H9 (cell line): ENCODE data around the gene TRMU. TPM values are rescaled to one million over a fixed set of nuclear protein-coding genes. Genes with fewer than 3 reads are reported as not detected.

Source experiments
- DNase-seq: peaks from one replicate; pipeline ENCODE4 v3.0.0-alpha.2; 2017
- H2AFZ ChIP-seq: one replicate; pipeline ENCODE4 v1.6.1; 2013; ENCODE audit warnings: mild to moderate bottlenecking, low read length, control low read depth, moderate library complexity
- H2AK5ac ChIP-seq: 2 replicates; pipeline ENCODE4 v1.6.1; 2013; ENCODE audit warnings: low read length, control low read depth, mixed read lengths; ENCODE audit not compliant: insufficient read length
- H2BK120ac ChIP-seq: one replicate; pipeline ENCODE4 v1.6.1; 2013; ENCODE audit warnings: low read depth, mild to moderate bottlenecking, low read length, control low read depth, inconsistent platforms; ENCODE audit not compliant: poor library complexity, severe bottlenecking
- H2BK12ac ChIP-seq: 2 replicates; pipeline ENCODE4 v1.6.1; 2013; ENCODE audit warnings: low read length, control low read depth, mixed read lengths, low read depth; ENCODE audit not compliant: insufficient read length
- H2BK15ac ChIP-seq: 2 replicates; pipeline ENCODE4 v1.6.1; 2013; ENCODE audit warnings: low read depth, low read length, control low read depth
- H2BK20ac ChIP-seq: one replicate; pipeline ENCODE4 v1.6.1; 2013; ENCODE audit warnings: low read depth, mild to moderate bottlenecking, low read length, control low read depth, inconsistent platforms; ENCODE audit not compliant: poor library complexity, severe bottlenecking
- H2BK5ac ChIP-seq: 2 replicates; pipeline ENCODE4 v1.6.1; 2013; ENCODE audit warnings: low read length, control low read depth, mixed read lengths; ENCODE audit not compliant: insufficient read length
- H3K14ac ChIP-seq: 2 replicates; pipeline ENCODE4 v1.6.1; 2013; ENCODE audit warnings: low read length, control low read depth; ENCODE audit not compliant: insufficient read depth
- H3K18ac ChIP-seq: 2 replicates; pipeline ENCODE4 v1.6.1; 2013; ENCODE audit warnings: low read depth, mild to moderate bottlenecking, mixed read lengths, low read length, control low read depth; ENCODE audit not compliant: insufficient read length
- H3K23ac ChIP-seq: 2 replicates; pipeline ENCODE4 v1.6.1; 2013; ENCODE audit warnings: low read length, control low read depth, mixed read lengths, low read depth; ENCODE audit not compliant: insufficient read length
- H3K23me2 ChIP-seq: 2 replicates; pipeline ENCODE4 v1.6.1; 2013; ENCODE audit warnings: low read depth, mild to moderate bottlenecking, mixed read lengths, low read length, control low read depth; ENCODE audit not compliant: insufficient read length, poor library complexity, severe bottlenecking
- H3K27ac ChIP-seq: 2 replicates; pipeline ENCODE4 v1.5.1; 2013; ENCODE audit warnings: low read length, control low read depth, mixed read lengths, low read depth; ENCODE audit not compliant: insufficient read length
- H3K27me3 ChIP-seq: 2 replicates; pipeline ENCODE4 v1.6.1; 2013; ENCODE audit warnings: low read length, control low read depth, inconsistent platforms; ENCODE audit not compliant: insufficient read depth
- H3K4ac ChIP-seq: 2 replicates; pipeline ENCODE4 v1.6.1; 2013; ENCODE audit warnings: low read depth, mild to moderate bottlenecking, control low read depth, inconsistent platforms, low read length, moderate library complexity
- H3K4me1 ChIP-seq: 2 replicates; pipeline ENCODE4 v1.6.1; 2013; ENCODE audit warnings: low read length, control low read depth, inconsistent platforms; ENCODE audit not compliant: insufficient read depth
- H3K4me2 ChIP-seq: 2 replicates; pipeline ENCODE4 v1.6.1; 2013; ENCODE audit warnings: low read length, control low read depth, mixed read lengths; ENCODE audit not compliant: insufficient read length, insufficient read depth
- H3K56ac ChIP-seq: 2 replicates; pipeline ENCODE4 v1.6.1; 2013; ENCODE audit warnings: low read depth, mild to moderate bottlenecking, mixed read lengths, low read length, control low read depth; ENCODE audit not compliant: insufficient read length
- H3K79me1 ChIP-seq: 2 replicates; pipeline ENCODE4 v1.6.1; 2013; ENCODE audit warnings: low read depth, mild to moderate bottlenecking, moderate library complexity, low read length, control low read depth, inconsistent platforms; ENCODE audit not compliant: insufficient read depth, poor library complexity, severe bottlenecking
- H3K79me2 ChIP-seq: 2 replicates; pipeline ENCODE4 v1.6.1; 2013; ENCODE audit warnings: low read length, control low read depth, inconsistent platforms; ENCODE audit not compliant: insufficient read depth
- H3K9ac ChIP-seq: 2 replicates; pipeline ENCODE4 v1.6.1; 2013; ENCODE audit warnings: low read length, control low read depth, mixed read lengths; ENCODE audit not compliant: insufficient read length; ENCODE audit errors: extremely low read depth
- H3K9me3 ChIP-seq: one replicate; pipeline ENCODE4 v1.6.1; 2013; ENCODE audit warnings: low read depth, low read length, inconsistent platforms; ENCODE audit not compliant: control insufficient read depth
- H3T11ph ChIP-seq: one replicate; pipeline ENCODE4 v1.6.1; 2013; ENCODE audit warnings: mild to moderate bottlenecking, low read length, control low read depth, inconsistent platforms
- H4K20me1 ChIP-seq: one replicate; pipeline ENCODE4 v1.6.1; 2013; ENCODE audit not compliant: control insufficient read depth, insufficient read length, insufficient read depth
- H4K5ac ChIP-seq: 2 replicates; pipeline ENCODE4 v1.6.1; 2013; ENCODE audit warnings: low read depth, mild to moderate bottlenecking, mixed read lengths, low read length, control low read depth; ENCODE audit not compliant: insufficient read length
- H4K8ac ChIP-seq: replicated peaks from 2 replicates; pipeline ENCODE4 v1.6.1; 2013; ENCODE audit warnings: low read length, control low read depth, mixed read lengths, low read depth; ENCODE audit not compliant: insufficient read length
- H4K91ac ChIP-seq: 2 replicates; pipeline ENCODE4 v1.6.1; 2013; ENCODE audit warnings: low read depth, mild to moderate bottlenecking, moderate library complexity, mixed read lengths, low read length, control low read depth; ENCODE audit not compliant: insufficient read length
- H3K27ac Mint-ChIP-seq, 3 experiments: 2 replicates in 2 of 3; 3 replicates in 1 of 3; pipeline ENCODE4 v1.8.0; 2020 to 2021; ENCODE audit warnings: mixed read lengths in 3 of 3, mild to moderate bottlenecking in 1 of 3, moderate library complexity in 1 of 3
- H3K27me3 Mint-ChIP-seq: 2 replicates; pipeline ENCODE4 v1.8.0; 2021; ENCODE audit warnings: low read depth, mild to moderate bottlenecking, moderate library complexity, mixed read lengths
- H3K36me3 Mint-ChIP-seq, 3 experiments: 2 replicates in 2 of 3; 3 replicates in 1 of 3; pipeline ENCODE4 v1.8.0; 2020 to 2021; ENCODE audit warnings: low read depth in 3 of 3, mixed read lengths in 3 of 3; ENCODE audit not compliant: insufficient read depth in 1 of 3
- H3K4me1 Mint-ChIP-seq, 2 experiments: 2 replicates each; pipeline ENCODE4 v1.8.0; 2020; ENCODE audit warnings: mixed read lengths in 2 of 2
- H3K4me3 Mint-ChIP-seq, 2 experiments: 2 replicates in 1 of 2; 3 replicates in 1 of 2; pipeline ENCODE4 v1.8.0; 2020 to 2021; ENCODE audit warnings: mild to moderate bottlenecking in 2 of 2, mixed read lengths in 2 of 2, moderate library complexity in 1 of 2
- H3K9me3 Mint-ChIP-seq, 2 experiments: 2 replicates in 1 of 2; 3 replicates in 1 of 2; pipeline ENCODE4 v1.8.0; 2020; ENCODE audit warnings: mild to moderate bottlenecking in 2 of 2, mixed read lengths in 2 of 2, moderate library complexity in 1 of 2
- CTCF ChIP-seq: fragments of 200-600 bp; sonication (generic); conservative IDR thresholded peaks from 3 replicates; pipeline ENCODE4 v1.8.0; 2021; ENCODE audit warnings: antibody characterized with exemption, mild to moderate bottlenecking
- WGBS: extraction: QIAGEN DNeasy Blood & Tissue Kit; methylation state at CpG from one replicate; pipeline ENCODE4 v1.1.7; 2013; ENCODE audit warnings: missing lambda C conversion rate, low lambda C conversion rate, mixed read lengths; ENCODE audit not compliant: insufficient read length; ENCODE audit errors: extremely low coverage; 5-methylcytosine and 5-hydroxymethylcytosine counted together
- total RNA-seq: library from RNA; stranded (reverse); gene quantifications from 2 replicates; pipeline ENCODE4 v1.2.1, GENCODE V29; 2021

TRMU gene
- total RNA-seq, 1 experiment from 2014 or later = 86.3 TPM

GRCh38 chr22:46365166-46365624 lies 29.7 kb downstream of the TRMU start:
- H3K4me1 ChIP-seq = no peaks in the 10 kb centered on the region; the same call in 1 of the 2 replicates
- H2BK15ac ChIP-seq = no peak overlapping the region
- H3T11ph ChIP-seq = no peak overlapping the region
- no peaks in the 10 kb centered on the region for H3K9me3 ChIP-seq
- H2BK120ac ChIP-seq = no peak overlapping the region
- H3K4me3 Mint-ChIP-seq = no peak overlapping the region
- no peak overlapping the region for H3K27ac ChIP-seq
- H4K8ac ChIP-seq = no peak overlapping the region
- no peak overlapping the region for H3K23ac ChIP-seq
- H3K18ac ChIP-seq = no peak overlapping the region
- no peak overlapping the region for H4K5ac ChIP-seq
- no peak overlapping the region for H2AFZ ChIP-seq
- H3K79me1 ChIP-seq = no peaks in the 10 kb centered on the region
- no CpG with 5 or more reads among the region's 22 CpGs for WGBS
- no peak for TF ChIP-seq CTCF
- no peak overlapping the region for H2AK5ac ChIP-seq
- no peak overlapping the region for H3K27ac Mint-ChIP-seq
- peaks cover 0 to 6% of the 10 kb centered on the region in 2 experiments; a peak in 1 of 5 replicates for H3K9me3 Mint-ChIP-seq
- H3K36me3 Mint-ChIP-seq = peaks cover 3 to 26% (median 23%) of the 10 kb centered on the region in 3 experiments; a peak in 6 of 7 replicates
- H3K79me2 ChIP-seq = no peaks in the 10 kb centered on the region
- no peaks in the 10 kb centered on the region for H3K27me3 ChIP-seq
- H3K4me2 ChIP-seq = no peak overlapping the region
- no peaks in the 10 kb centered on the region for H4K20me1 ChIP-seq
- H4K91ac ChIP-seq = no peak overlapping the region
- H3K4ac ChIP-seq = no peak overlapping the region
- H3K9ac ChIP-seq = no peak overlapping the region
- DNase-seq = no peak
- no peak overlapping the region for H3K14ac ChIP-seq
- H2BK5ac ChIP-seq = no peak overlapping the region
- H3K23me2 ChIP-seq = no peaks in the 10 kb centered on the region
- H2BK12ac ChIP-seq = no peak overlapping the region
- H2BK20ac ChIP-seq = no peak overlapping the region
- H3K27me3 Mint-ChIP-seq = no peaks in the 10 kb centered on the region; the same call in 1 of the 2 replicates
- no peak overlapping the region for H3K56ac ChIP-seq
- H3K4me1 Mint-ChIP-seq = peaks cover 5 to 6% of the 10 kb centered on the region in 2 experiments
